Measurements from ENCODE around the gene EIF2B1.

Gene EIF2B1

DNA sequence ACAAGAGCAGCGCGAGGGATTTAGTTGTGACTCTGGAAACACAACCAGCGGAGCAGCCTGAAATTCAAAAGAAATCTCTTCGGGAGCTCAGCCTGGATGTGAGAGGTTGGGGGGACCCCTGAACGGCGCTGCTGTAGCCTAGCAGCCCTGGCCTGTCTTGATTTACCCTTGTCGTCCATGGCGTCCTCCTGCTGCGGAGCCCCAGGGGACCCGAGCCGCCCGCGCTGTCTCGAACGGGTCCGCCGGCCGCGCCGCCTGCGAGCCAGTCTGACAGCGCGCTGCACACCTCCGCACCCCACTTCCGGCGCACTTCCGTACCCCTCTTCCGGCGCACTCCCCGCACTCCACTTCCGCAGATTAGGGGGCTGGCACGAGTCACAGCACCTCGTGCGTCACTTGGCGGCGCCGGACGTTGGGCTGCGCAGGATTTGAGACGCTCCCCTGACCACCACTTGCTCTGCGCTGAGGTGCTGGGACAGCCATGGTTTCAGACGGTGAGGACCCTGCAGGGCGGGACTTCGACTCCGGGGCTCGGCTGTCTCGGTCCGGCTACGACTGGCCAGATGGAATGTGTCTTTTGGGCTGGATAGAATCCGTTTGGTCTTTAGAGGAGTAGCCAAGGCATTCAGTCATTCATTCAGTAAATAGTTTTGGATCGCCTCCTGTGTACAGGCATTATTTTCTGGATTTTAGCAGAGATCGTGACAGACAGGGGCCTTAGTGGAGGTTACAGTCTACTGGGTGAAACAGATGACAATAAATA lies at the start of gene EIF2B1, which contains the start of gene GTF2H3:
Gene EIF2B1 (minus strand): TSS at position 308 of the 763 bp plus-strand sequence. CDS start 129 bp downstream, at position 179.
Gene GTF2H3 (plus strand): TSS at position 451 of the 763 bp plus-strand sequence. CDS start 31 bp downstream, at position 482.
- peak; percentile 99 for DNase-seq (ENCODE audit: low spot score)

DNA sequence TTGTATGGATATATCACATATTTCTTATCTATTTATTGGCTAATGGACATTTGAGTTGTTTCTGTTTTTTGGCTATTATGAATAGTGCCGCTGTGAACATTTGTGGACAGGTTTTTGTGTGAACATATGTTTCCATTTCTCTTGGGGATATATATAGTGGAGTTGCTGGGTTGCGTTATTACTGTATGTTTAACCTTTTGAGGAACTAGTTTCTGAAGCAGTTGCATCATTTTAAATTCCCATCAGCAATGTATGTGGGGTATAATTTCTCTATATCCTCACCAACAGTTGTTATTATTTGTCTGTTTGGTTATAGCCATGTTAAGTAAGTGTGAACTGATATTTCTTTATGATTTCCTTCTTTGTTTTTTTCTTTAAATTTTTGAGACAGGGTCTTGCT lies 48.1 kb upstream of the EIF2B1 start:
- DNase-seq (ENCODE audit: low spot score) = no peak

- DNase-seq (ENCODE audit: low spot score) = no peak
These were observed 45.5 kb upstream of the EIF2B1 start for GRCh38 chr12:123678981-123679380.

DNA sequence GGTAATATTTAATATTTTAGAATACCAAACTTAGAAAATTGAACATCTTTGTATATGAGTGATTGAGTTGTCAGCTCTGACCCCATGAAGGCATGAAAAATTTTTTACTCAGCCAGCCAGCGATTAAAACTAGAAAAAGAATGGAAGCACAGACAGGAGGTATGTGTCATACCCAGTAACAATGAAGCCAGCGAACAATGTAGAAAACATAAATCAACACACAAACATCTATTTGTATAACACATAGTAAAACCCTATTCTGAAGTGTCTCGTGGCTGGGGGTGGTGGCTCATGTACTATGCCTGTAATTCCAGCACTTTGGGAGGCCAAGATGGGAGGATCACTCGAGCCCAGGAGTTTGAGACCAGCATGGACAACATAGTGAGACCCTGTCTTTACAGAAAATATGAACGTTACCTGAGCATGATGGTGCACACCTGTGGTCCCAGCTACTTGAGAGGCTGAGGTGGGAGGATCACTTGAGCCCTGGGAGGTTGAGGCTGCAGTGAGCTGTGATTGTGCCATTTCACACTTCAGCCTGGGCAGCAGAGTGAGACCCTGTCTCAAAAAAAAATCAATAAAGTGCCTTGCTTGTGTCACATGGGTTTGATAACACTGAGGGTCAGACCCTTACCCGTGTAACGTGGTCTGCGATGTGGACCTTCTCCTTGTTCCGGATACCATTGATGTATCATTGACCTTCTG lies 43.3 kb upstream of the EIF2B1 start:
- DNase-seq (ENCODE audit: low spot score) = no peak

DNA sequence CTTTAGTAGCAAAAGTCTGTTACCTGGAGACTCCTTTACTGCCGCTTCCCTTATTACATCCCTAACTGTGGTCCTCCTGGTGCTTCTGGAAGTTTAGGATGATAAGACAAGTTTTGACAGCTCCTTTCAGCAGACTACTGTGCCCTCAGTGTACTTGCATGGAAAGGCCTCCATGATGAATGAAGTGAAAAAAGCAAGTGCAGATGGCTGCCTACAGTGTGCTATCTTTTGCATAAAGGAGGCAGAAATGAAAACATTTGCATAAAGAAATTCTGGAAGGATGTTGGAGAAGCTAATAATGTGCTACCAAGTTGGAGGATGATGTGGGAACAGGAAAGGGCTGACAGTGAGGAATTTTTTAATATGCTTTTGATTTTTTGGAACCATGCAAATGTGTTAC lies 42.0 kb upstream of the EIF2B1 start:
- DNase-seq (ENCODE audit: low spot score) = no peak

GRCh38 chr12:123671876-123672275 lies 38.4 kb upstream of the EIF2B1 start:
- DNase-seq (ENCODE audit: low spot score) = no peak

DNA sequence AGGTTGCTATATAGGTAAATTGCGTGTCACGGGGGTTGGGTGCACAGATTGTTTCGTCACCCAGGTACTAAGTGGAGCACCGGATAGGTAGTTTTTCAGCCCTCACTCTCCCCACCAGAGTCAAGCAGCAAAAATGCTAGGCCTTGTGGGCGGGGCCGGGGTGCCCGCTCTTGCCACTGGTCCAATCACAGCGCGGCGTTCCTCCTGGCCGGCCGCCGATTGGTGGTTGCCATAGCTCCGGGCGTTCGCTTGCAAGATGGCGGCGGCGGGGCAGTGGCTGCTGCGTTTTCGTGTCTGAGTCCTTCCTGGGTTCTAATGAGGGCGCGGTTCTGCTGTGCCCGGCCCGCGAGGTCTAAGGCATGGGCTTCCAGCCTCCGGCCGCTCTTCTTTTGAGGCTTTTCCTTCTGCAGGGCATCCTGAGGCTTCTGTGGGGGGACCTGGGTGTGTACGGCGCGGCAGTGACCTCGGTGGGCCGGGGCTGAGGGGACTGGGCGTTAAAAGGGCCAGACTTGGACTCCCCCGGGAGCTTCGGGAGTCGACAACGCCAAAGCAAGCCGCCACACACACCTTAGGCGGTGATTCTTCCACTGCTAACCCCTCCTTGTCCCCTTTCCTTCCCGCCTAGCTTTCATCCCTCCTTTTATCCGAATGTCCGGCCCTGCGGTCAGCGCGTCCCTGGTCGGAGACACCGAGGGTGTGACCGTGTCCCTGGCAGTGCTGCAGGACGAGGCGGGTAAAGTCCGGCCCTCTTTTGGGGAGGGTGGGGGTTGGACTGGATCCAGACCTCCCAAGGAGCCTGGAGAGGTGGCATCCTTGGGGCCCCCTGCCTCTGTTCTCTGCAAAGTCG lies 37.6 kb upstream of the EIF2B1 start, which contains the start of gene TCTN2:
Gene TCTN2 (plus strand): TSS at position 232 of the 847 bp plus-strand sequence. CDS start 128 bp downstream, at position 360.
- DNase-seq (ENCODE audit: low spot score) = peak; percentile 96

DNA sequence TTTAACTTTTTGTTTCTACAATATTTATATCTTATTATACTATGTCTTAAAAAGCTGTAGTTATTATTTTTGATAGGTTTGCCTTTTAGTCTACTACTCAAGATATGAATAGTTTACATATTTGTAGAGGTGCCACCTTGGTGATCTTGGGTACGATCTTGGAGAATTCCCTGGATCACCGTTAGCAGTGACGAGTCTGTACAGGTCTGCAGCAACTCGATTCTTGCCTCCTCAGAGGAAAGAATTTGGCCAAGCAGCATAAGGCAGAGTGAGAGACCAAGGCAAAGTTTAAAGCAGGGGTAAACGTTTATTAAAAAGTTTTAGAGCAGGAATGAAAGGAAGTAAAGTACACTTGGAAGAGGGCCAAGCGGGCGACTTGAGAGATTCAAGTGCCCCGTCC lies 34.3 kb upstream of the EIF2B1 start:
- DNase-seq (ENCODE audit: low spot score) = no peak

DNA sequence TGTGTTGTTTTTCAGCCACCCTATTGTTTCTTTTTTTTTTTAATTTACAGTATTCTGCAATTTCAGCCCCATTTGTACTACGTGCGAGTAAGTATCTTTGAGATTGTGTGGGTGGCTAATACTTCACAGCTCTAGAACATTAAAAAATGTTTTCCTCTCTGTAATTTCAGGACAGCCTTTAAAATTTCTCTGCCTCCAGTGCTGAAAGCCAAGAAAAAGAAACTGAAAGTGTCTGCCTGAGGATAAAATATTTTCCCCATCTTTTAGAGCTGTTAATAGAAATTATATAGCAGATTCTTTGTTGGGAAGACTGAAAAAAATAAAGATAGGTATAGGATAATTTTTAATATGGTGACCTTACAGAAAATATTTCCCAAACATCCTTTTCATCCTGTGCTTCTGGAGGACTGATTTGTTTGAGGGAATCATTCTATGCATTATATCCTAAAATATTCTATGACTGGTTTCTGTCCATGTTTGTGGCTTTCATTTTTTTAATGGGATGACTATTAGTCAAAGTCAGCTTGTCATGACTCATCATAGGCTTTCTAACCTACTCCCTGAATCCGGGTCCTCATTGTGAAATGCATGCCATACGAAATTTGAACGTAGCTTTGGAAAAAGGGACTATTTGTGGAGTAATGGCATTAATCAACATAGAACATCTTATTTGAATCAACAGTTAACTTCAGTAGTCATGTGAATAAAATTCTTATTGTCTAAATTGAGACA lies 26.7 kb upstream of the EIF2B1 start:
- DNase-seq (ENCODE audit: low spot score) = no peak

GRCh38 chr12:123657211-123657610 lies 23.7 kb upstream of the EIF2B1 start:
- DNase-seq (ENCODE audit: low spot score) = no peak

- no peak for DNase-seq (ENCODE audit: low spot score)
These were observed 22.9 kb upstream of the EIF2B1 start for GRCh38 chr12:123656392-123656791.

- DNase-seq (ENCODE audit: low spot score) = no peak
These were observed 21.9 kb upstream of the EIF2B1 start for GRCh38 chr12:123655420-123655819.

DNA sequence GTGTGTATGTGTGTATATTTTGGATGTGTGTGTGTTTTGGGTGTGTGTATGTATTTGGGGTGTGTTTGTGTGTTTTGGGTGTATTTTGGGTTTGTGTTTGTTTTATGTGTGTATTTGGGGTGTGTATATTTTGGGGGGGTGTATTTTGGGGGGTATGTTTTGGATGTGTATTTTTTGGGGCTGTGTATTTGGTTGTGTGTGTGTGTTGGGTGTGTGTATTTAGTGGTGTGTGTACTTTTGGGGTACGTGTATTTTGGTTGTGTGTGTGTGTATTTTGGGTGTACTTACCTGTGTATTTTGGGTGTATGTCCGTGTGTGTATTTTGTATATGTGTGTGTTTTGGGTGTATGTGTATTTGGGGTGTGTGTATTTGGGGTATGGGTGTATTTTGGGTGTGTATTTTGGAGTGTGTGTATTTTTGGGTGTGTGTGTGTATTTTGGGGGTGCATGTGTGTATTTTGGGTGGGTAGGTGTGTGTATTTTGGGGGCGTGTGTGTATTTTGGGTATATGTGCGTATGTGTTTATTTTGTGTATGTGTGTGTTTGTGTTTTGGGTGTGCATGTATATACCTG lies 20.7 kb upstream of the EIF2B1 start:
- no peak for DNase-seq (ENCODE audit: low spot score)

GRCh38 chr12:123648401-123648800 lies 14.9 kb upstream of the EIF2B1 start:
- no peak for DNase-seq (ENCODE audit: low spot score)

GRCh38 chr12:123645878-123646277 lies 12.4 kb upstream of the EIF2B1 start:
- no peak for DNase-seq (ENCODE audit: low spot score)

DNA sequence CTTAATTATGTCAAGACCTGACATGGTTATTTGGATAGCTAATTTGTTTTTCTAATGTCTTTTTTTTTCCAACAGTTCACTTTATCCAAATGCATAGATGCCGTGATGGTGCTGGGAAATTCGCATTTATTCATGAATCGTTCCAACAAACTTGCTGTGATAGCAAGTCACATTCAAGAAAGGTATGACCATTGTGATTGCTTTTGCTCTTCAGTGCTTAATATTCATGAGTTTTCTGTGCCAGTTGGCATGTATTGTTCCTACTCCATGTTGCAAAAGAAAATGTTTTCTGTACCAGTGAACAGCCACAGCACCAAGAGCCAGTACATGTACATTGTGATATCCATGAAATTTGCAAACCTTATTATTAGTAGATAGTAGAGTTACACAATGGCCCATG lies 11.9 kb upstream of the EIF2B1 start:
- no peak for DNase-seq (ENCODE audit: low spot score)

- no peak for DNase-seq (ENCODE audit: low spot score)
These were observed 10.4 kb upstream of the EIF2B1 start for GRCh38 chr12:123643911-123644310.

GRCh38 chr12:123634142-123634561 lies 666 bp upstream of the EIF2B1 start:
- DNase-seq (ENCODE audit: low spot score) = no peak

DNA sequence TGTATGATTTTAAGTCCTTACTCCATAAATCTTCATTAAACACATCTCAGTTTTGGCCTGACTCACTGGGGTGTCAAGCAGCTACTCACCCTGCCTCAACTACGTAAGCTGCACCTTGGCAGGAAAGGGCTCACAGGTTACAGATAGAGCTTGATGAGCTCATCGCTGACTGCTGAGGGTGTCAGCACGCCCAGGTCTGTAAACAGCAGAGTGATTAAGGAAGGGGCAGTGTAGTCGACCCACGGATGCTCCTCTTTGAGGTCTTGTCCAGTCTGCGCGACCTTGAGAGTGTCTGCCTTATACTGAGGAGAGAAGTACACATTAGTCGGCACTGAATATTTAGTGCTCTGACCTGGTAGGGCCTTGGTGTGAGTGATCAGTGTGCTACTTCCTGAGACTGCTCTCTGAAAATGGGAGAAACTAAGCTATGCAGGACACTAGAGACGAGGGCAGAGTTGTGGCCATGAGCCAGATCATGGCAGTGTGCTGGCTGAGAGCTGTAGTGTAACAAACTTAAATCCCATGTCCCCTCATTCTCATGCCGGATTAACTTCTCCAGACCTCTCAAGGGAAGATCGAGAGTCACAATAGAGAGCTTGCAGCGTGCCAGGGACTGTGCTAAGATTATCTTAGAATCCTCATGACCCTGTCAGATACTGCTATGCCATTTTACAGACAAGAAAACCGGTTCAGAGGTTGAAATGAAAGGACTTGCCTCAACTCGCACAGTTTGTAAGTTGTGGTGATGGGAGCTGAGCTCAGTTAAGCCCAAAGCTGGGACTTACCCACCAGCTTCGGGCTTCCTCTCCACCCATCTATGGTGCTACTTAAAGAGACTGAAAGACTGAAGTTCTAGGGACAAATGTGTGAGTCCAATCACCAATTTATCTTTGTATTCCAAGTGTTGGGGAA lies 11.6 kb downstream of the EIF2B1 start:
- DNase-seq (ENCODE audit: low spot score) = no peak

DNA sequence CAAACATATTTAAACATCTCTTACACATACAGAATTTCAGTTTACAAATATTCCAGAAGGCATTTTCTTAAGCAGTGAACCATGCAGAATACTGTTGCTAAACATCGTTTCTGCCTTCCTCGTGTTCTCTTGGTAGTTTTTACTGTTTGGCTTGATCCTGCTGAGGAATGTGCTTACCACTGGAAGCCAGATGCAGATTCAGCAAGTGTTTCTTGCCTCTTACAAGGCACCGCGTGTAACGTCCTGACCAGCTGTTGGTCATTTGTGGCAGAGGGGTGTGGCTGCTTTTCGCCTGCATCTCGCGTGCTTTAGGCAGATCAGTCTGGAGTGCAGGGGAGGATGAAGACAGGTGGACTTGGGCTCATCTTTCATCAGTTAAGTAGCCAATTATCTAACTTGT lies 12.4 kb downstream of the EIF2B1 start:
- no peak for DNase-seq (ENCODE audit: low spot score)

Measured in left forelimb (tissue), 1 donor.